HUDEP-2 (cell line): ENCODE measurements around the gene SLC35F6.
"Not testable (repeated sequence)": the region's sequence is repeated elsewhere in the genome, so short reads cannot be mapped to it uniquely, and the experiment has no call there.

Experiments used
- DNase-seq, 76 experiments: peaks; one replicate each; lab custom pipeline; 2025; ENCODE audit not compliant: unreplicated experiment in 76 of 76; lab: John Stamatoyannopoulos, UW

The SLC35F6 gene

GRCh38 chr2:26814072-26814765 lies 50.1 kb downstream of the SLC35F6 start:
- DNase-seq = not testable (repeated sequence)

- DNase-seq = peak in 23 of 76 experiments; percentile 5 to 38 (median 16)
These were observed 52.8 kb downstream of the SLC35F6 start for GRCh38 chr2:26816893-26817292.

- no peak for DNase-seq
These were observed 54.2 kb downstream of the SLC35F6 start for GRCh38 chr2:26818255-26818654.

GRCh38 chr2:26818972-26819371 lies 54.9 kb downstream of the SLC35F6 start:
- DNase-seq = no peak

- DNase-seq = no peak
These were observed 56.8 kb downstream of the SLC35F6 start for GRCh38 chr2:26820932-26821331.

- no peak for DNase-seq
These were observed 58.8 kb downstream of the SLC35F6 start for GRCh38 chr2:26822877-26823276.
